Neural cell (in vitro differentiated cells): ENCODE results near the gene ZNF30. TPM values are rescaled to one million over a fixed set of nuclear protein-coding genes. Genes with fewer than 3 reads are reported as not detected.

Experiments
- H2AFZ ChIP-seq: fragments of 200-600, 300-800 bp; sonication (generic), shearing (Covaris generic); 2 replicates; pipeline ENCODE4 v1.6.0; 2014; ENCODE audit warnings: low read depth, mild to moderate bottlenecking, antibody characterized with exemption, low read length, moderate library complexity
- H3F3A ChIP-seq: fragments of 200-600 bp; shearing (Covaris generic); 2 replicates; pipeline ENCODE4 v1.6.1; 2016; ENCODE audit warnings: mild to moderate bottlenecking, moderate library complexity, mixed read lengths, antibody characterized with exemption, low read length; ENCODE audit not compliant: insufficient read depth, poor library complexity, severe bottlenecking
- H3K27ac ChIP-seq: fragments of 200-600, 300-800 bp; sonication (generic), shearing (Covaris generic); 2 replicates; pipeline ENCODE4 v1.5.1; 2014; ENCODE audit warnings: mild to moderate bottlenecking, low read length, moderate library complexity
- H3K27me3 ChIP-seq: fragments of 300-800, 200-600 bp; sonication (generic), shearing (Covaris generic); 2 replicates; pipeline ENCODE4 v1.6.0; 2014; ENCODE audit warnings: mild to moderate bottlenecking, low read depth, low read length, moderate library complexity; ENCODE audit not compliant: insufficient read depth
- H3K36me3 ChIP-seq: fragments of 300-800, 200-600 bp; sonication (generic), shearing (Covaris generic); 2 replicates; pipeline ENCODE4 v1.5.1; 2014; ENCODE audit warnings: mild to moderate bottlenecking, antibody characterized with exemption, low read length, moderate library complexity; ENCODE audit not compliant: insufficient read depth
- H3K4me2 ChIP-seq: fragments of 300-800, 200-600 bp; sonication (generic), shearing (Covaris generic); 2 replicates; pipeline ENCODE4 v1.6.0; 2014; ENCODE audit warnings: mild to moderate bottlenecking, low read length
- H3K4me3 ChIP-seq: fragments of 300-800, 200-600 bp; sonication (generic), shearing (Covaris generic); 2 replicates; pipeline ENCODE4 v1.5.1; 2014; ENCODE audit warnings: mild to moderate bottlenecking, low read length, moderate library complexity
- H3K79me2 ChIP-seq: fragments of 200-600 bp; shearing (Covaris generic); replicated peaks from 2 replicates; pipeline ENCODE4 v1.6.0; 2014; ENCODE audit warnings: mild to moderate bottlenecking, low read length, moderate library complexity; ENCODE audit not compliant: insufficient read depth
- H3K9ac ChIP-seq: fragments of 300-800, 200-600 bp; sonication (generic), shearing (Covaris generic); 2 replicates; pipeline ENCODE4 v1.6.1; 2016; ENCODE audit warnings: mild to moderate bottlenecking, low read length, mixed read lengths
- H3K9me2 ChIP-seq: fragments of 200-600 bp; shearing (Covaris generic); 2 replicates; pipeline ENCODE4 v1.6.1; 2016; ENCODE audit warnings: mild to moderate bottlenecking, low read length, mixed read lengths; ENCODE audit not compliant: insufficient read depth
- H3K9me3 ChIP-seq: fragments of 200-600, 300-800 bp; sonication (generic), shearing (Covaris generic); 2 replicates; pipeline ENCODE4 v1.6.1; 2016; ENCODE audit warnings: mild to moderate bottlenecking, mixed run types, low read length, moderate library complexity, mixed read lengths
- H4K20me1 ChIP-seq: fragments of 200-600 bp; shearing (Covaris generic); 2 replicates; pipeline ENCODE4 v1.6.1; 2016; ENCODE audit warnings: mild to moderate bottlenecking, mixed run types; ENCODE audit not compliant: insufficient read depth
- CTCF ChIP-seq: fragments of 450-650 bp; IDR thresholded peaks from 2 replicates; pipeline ENCODE4 v1.5.1; 2014; ENCODE audit warnings: antibody characterized with exemption, mild to moderate bottlenecking, moderate library complexity; ENCODE audit not compliant: poor library complexity, severe bottlenecking
- EP300 ChIP-seq: fragments of 450-650 bp; conservative IDR thresholded peaks from 2 replicates; pipeline ENCODE4 v1.6.1; 2014; ENCODE audit warnings: antibody characterized with exemption, mild to moderate bottlenecking, moderate library complexity; ENCODE audit not compliant: poor library complexity, severe bottlenecking
- EZH2 ChIP-seq: fragments of 200-600, 300-800 bp; shearing (Covaris generic), sonication (generic); IDR thresholded peaks from 2 replicates; pipeline ENCODE4 v1.6.1; 2014; ENCODE audit warnings: antibody characterized with exemption, low read length, borderline replicate concordance, mild to moderate bottlenecking; ENCODE audit not compliant: insufficient read depth, poor library complexity, severe bottlenecking
- MXI1 ChIP-seq: fragments of 450-650 bp; conservative IDR thresholded peaks from 2 replicates; pipeline ENCODE4 v1.6.1; 2014; ENCODE audit warnings: antibody characterized with exemption, mild to moderate bottlenecking; ENCODE audit not compliant: poor library complexity, severe bottlenecking
- POLR2AphosphoS5 ChIP-seq: IDR thresholded peaks from 2 replicates; pipeline ENCODE4 v1.6.1; 2012
- RAD21 ChIP-seq: fragments of 450-650 bp; conservative IDR thresholded peaks from 2 replicates; pipeline ENCODE4 v1.6.1; 2014; ENCODE audit warnings: antibody characterized with exemption, mild to moderate bottlenecking, moderate library complexity
- REST ChIP-seq: IDR thresholded peaks from 2 replicates; pipeline ENCODE4 v1.6.1; 2012; ENCODE audit warnings: borderline replicate concordance
- SMC3 ChIP-seq: fragments of 450-650 bp; conservative IDR thresholded peaks from 2 replicates; pipeline ENCODE4 v1.6.1; 2014; ENCODE audit warnings: antibody characterized with exemption, mild to moderate bottlenecking, moderate library complexity; ENCODE audit not compliant: poor library complexity
- TAF1 ChIP-seq: IDR thresholded peaks from 2 replicates; pipeline ENCODE4 v1.6.1; 2012; ENCODE audit warnings: low read depth
- polyA plus RNA-seq: library from polyadenylated mRNA; depleted of rRNA; stranded (reverse); fragments of >200 nt; gene quantifications from 2 replicates; pipeline ENCODE4 v1.2.3, GENCODE V29; 2014

ZNF30 gene
- polyA plus RNA-seq, 1 donor from 2014 or later = 17.6 TPM

DNA sequence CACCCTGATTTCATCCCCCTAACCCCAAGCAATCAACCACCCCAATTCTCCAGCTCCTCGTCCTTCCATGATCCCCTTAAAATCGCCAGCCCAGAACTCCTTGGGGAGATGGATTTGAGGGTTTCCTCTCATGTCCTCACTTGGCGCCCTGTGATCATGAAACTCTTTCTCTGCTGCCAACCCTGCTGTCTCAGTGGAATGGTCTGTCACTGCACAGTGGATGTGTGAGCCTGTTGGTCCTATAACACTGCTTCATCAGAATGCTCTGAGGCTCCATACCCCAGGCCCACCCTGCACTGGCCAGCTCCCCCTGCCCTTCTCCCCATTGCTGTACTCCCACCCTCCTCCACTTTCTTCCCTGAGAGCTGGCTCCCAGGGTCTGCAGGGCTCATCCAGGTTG, 49.9 kb downstream of the ZNF30 start:
- Histone ChIP-seq H3F3A (no peaks in the 10 kb centered on the region), H2AFZ (no peak overlapping the region), H3K36me3 (no peaks in the 10 kb centered on the region), H3K79me2 (no peaks in the 10 kb centered on the region), H3K4me2 (no peak overlapping the region), H3K27ac (no peak overlapping the region), H3K27me3 (no peaks in the 10 kb centered on the region), H3K9ac (no peak overlapping the region), H4K20me1 (no peaks in the 10 kb centered on the region), H3K4me3 (no peak overlapping the region), H3K9me3 (no peaks in the 10 kb centered on the region), H3K9me2 (no peaks in the 10 kb centered on the region)
- TF ChIP-seq CTCF (no peak), POLR2AphosphoS5 (no peak), SMC3 (no peak), MXI1 (no peak), REST (no peak), TAF1 (no peak), EP300 (no peak), RAD21 (no peak), EZH2 (no peak)

GRCh38 chr19:34979819-34980640, 53.3 kb downstream of the ZNF30 start:
- Histone ChIP-seq H4K20me1 (no peaks in the 10 kb centered on the region), H3K79me2 (no peaks in the 10 kb centered on the region), H3K4me2 (no peak overlapping the region), H3K9me2 (no peaks in the 10 kb centered on the region), H3K9me3 (no peaks in the 10 kb centered on the region), H3K27ac (no peak overlapping the region), H2AFZ (no peak overlapping the region), H3K36me3 (no peaks in the 10 kb centered on the region), H3K9ac (no peak overlapping the region), H3K27me3 (no peaks in the 10 kb centered on the region), H3F3A (no peaks in the 10 kb centered on the region), H3K4me3 (no peak overlapping the region)
- no peak for TF ChIP-seq REST
- no peak for TF ChIP-seq POLR2AphosphoS5
- no peak for TF ChIP-seq RAD21
- TF ChIP-seq SMC3 = no peak
- no peak for TF ChIP-seq MXI1
- no peak for TF ChIP-seq EP300
- TF ChIP-seq CTCF = no peak
- no peak for TF ChIP-seq TAF1
- TF ChIP-seq EZH2 = no peak
